IMR-90 (cell line): ENCODE results near the gene KRR1. TPM values are rescaled to one million over a fixed set of nuclear protein-coding genes. Genes with fewer than 3 reads are reported as not detected.

Experiments used
- ATAC-seq: fragments of 200-7000 bp; cut with Tn5 transposase; 2 replicates; pipeline ENCODE4 v1.9.1; 2020; ENCODE audit warnings: low read depth, mild to moderate bottlenecking, moderate library complexity
- BruUV-seq: library from RNA; stranded (reverse); fragments of 400-500 nt; replicated peaks from 2 replicates; lab custom pipeline; 2021; lab: Mats Ljungman, UMichigan
- CTCF ChIA-PET: fragments of 300-600 bp; formaldehyde crosslinking; extraction: SDS; loops from one replicate; lab custom pipeline; 2021; ENCODE audit warnings: antibody characterized with exemption; lab: Yijun Ruan, JAX
- POLR2A ChIA-PET: fragments of 300-600 bp; sonication (Branson Sonifier 250); formaldehyde crosslinking; loops from one replicate; lab custom pipeline; 2022; ENCODE audit warnings: antibody characterized with exemption; ENCODE audit not compliant: unreplicated experiment; lab: Charles Lee
- DNase-seq: peaks from one replicate; pipeline ENCODE4 v3.0.0; 2013
- H2AFZ ChIP-seq: replicated peaks from 2 replicates; pipeline ENCODE3; 2013; ENCODE audit warnings: low read length, mild to moderate bottlenecking; ENCODE audit not compliant: poor library complexity
- H2AK5ac ChIP-seq: 2 replicates; pipeline ENCODE4 v1.6.1; 2013; ENCODE audit warnings: low read depth, low read length, inconsistent platforms
- H2AK9ac ChIP-seq: replicated peaks from 2 replicates; pipeline ENCODE3; 2013; ENCODE audit warnings: mild to moderate bottlenecking, low read depth, low read length, moderate library complexity; ENCODE audit not compliant: poor library complexity
- H2BK120ac ChIP-seq: 2 replicates; pipeline ENCODE4 v1.6.1; 2013; ENCODE audit warnings: low read depth, low read length, inconsistent platforms
- H2BK15ac ChIP-seq: 3 replicates; pipeline ENCODE4 v1.6.1; 2013; ENCODE audit warnings: low read depth, low read length, inconsistent platforms
- H2BK20ac ChIP-seq: 2 replicates; pipeline ENCODE4 v1.6.1; 2013; ENCODE audit warnings: low read depth, mild to moderate bottlenecking, inconsistent platforms, low read length, moderate library complexity
- H2BK5ac ChIP-seq: 2 replicates; pipeline ENCODE4 v1.6.1; 2013; ENCODE audit warnings: mild to moderate bottlenecking, low read depth, low read length, inconsistent platforms; ENCODE audit not compliant: poor library complexity, severe bottlenecking
- H3K14ac ChIP-seq: replicated peaks from 2 replicates; pipeline ENCODE4 v1.6.1; 2013; ENCODE audit warnings: low read depth, low read length, inconsistent platforms
- H3K18ac ChIP-seq: 2 replicates; pipeline ENCODE4 v1.6.1; 2013; ENCODE audit warnings: low read depth, low read length, control low read depth
- H3K23ac ChIP-seq: 2 replicates; pipeline ENCODE4 v1.6.1; 2013; ENCODE audit warnings: low read depth, low read length, inconsistent platforms
- H3K27ac ChIP-seq: 2 replicates; pipeline ENCODE4 v1.5.1; 2013; ENCODE audit warnings: mild to moderate bottlenecking, control low read depth, low read length; ENCODE audit not compliant: insufficient read depth
- H3K27me3 ChIP-seq: 2 replicates; pipeline ENCODE4 v1.6.1; 2013; ENCODE audit warnings: low read length; ENCODE audit not compliant: control insufficient read depth, insufficient read depth
- H3K36me3 ChIP-seq: 2 replicates; pipeline ENCODE4 v1.6.1; 2013; ENCODE audit warnings: low read length, mixed read lengths; ENCODE audit not compliant: control insufficient read depth, insufficient read depth
- H3K4ac ChIP-seq: 2 replicates; pipeline ENCODE4 v1.6.1; 2013; ENCODE audit warnings: low read depth, low read length, inconsistent platforms
- H3K4me1 ChIP-seq: 2 replicates; pipeline ENCODE4 v1.6.1; 2013; ENCODE audit warnings: low read length, mixed read lengths; ENCODE audit not compliant: control insufficient read depth, insufficient read depth
- H3K4me2 ChIP-seq: 2 replicates; pipeline ENCODE4 v1.6.1; 2013; ENCODE audit warnings: low read depth, mild to moderate bottlenecking, control low read depth, low read length, moderate library complexity
- H3K4me3 ChIP-seq: 2 replicates; pipeline ENCODE4 v1.5.1; 2013; ENCODE audit warnings: low read depth, mild to moderate bottlenecking, control low read depth, low read length, moderate library complexity; ENCODE audit not compliant: insufficient read depth
- H3K56ac ChIP-seq: 2 replicates; pipeline ENCODE4 v1.6.1; 2013; ENCODE audit warnings: low read length, inconsistent platforms; ENCODE audit not compliant: insufficient read depth; ENCODE audit errors: extremely low read depth
- H3K79me1 ChIP-seq, 2 experiments: 2 replicates each; pipeline ENCODE4 v1.6.1; 2013; ENCODE audit warnings: low read length in 2 of 2, inconsistent platforms in 1 of 2, low read depth in 1 of 2
- H3K9ac ChIP-seq: 2 replicates; pipeline ENCODE4 v1.6.1; 2013; ENCODE audit warnings: low read depth, low read length, control low read depth
- H3K9me1 ChIP-seq: 2 replicates; pipeline ENCODE4 v1.6.1; 2013; ENCODE audit warnings: low read length, inconsistent platforms; ENCODE audit not compliant: insufficient read depth
- H3K9me3 ChIP-seq: 2 replicates; pipeline ENCODE4 v1.6.1; 2013; ENCODE audit warnings: low read length; ENCODE audit not compliant: control insufficient read depth, insufficient read depth
- H4K20me1 ChIP-seq: 2 replicates; pipeline ENCODE4 v1.6.1; 2013; ENCODE audit warnings: low read length, inconsistent platforms; ENCODE audit not compliant: insufficient read depth
- H4K5ac ChIP-seq: 2 replicates; pipeline ENCODE4 v1.6.1; 2013; ENCODE audit warnings: mild to moderate bottlenecking, low read depth, low read length, control low read depth
- H4K8ac ChIP-seq, 2 experiments: 2 replicates each; pipeline ENCODE4 v1.6.1; 2013; ENCODE audit warnings: low read depth in 2 of 2, low read length in 2 of 2, control low read depth in 1 of 2, inconsistent platforms in 1 of 2
- H4K91ac ChIP-seq: 2 replicates; pipeline ENCODE4 v1.6.1; 2013; ENCODE audit warnings: low read depth, low read length, inconsistent platforms; ENCODE audit not compliant: insufficient read depth
- dilution Hi-C: fragments of 300-500 bp; cut with HindIII; formaldehyde crosslinking; loops from one replicate; pipeline ENCODE4 v1.14.3; 2018; ENCODE audit warnings: low sequenced_read_pairs; ENCODE audit not compliant: unreplicated experiment
- in situ Hi-C: fragments of 300-500 bp; cut with MboI; formaldehyde crosslinking; loops from 3 replicates; pipeline ENCODE4 v1.14.3; 2019; ENCODE audit warnings: low sequenced_read_pairs, inconsistent platforms, mixed read lengths
- intact Hi-C: fragments of 100-400 bp; cut with micrococcal nuclease; formaldehyde crosslinking; loops from 2 replicates; pipeline ENCODE4 v1.10.0; 2022
- polyA plus RNA-seq, 3 experiments: library from polyadenylated mRNA; depleted of rRNA; stranded (reverse); fragments of >200 nt; gene quantifications; 2 replicates each; pipeline ENCODE4 v1.2.3, GENCODE V29; 2012; ENCODE audit warnings: low replicate concordance in 1 of 3
- total RNA-seq: library from RNA; depleted of rRNA; stranded (reverse); fragments of >200 nt; gene quantifications from 2 replicates; pipeline ENCODE4 v1.2.3, GENCODE V29; 2012
- TF ChIP-seq, protein P1 (sequence below): fragments of 150-350 bp; IDR thresholded peaks from 2 replicates; pipeline ENCODE4 v1.6.1; 2017; ENCODE audit warnings: mild to moderate bottlenecking, antibody characterized with exemption, low read length, low read depth

Gene KRR1
- total and polyA plus RNA-seq, 2 of the 4 experiments (the other 2 are of a cell fraction): 18.3 to 31.4 TPM

- Histone ChIP-seq H3K18ac (no peak overlapping the region; the same call in 1 of the 2 replicates), H2BK15ac (no peak overlapping the region; the same call in 2 of the 3 replicates), H3K27me3 (no peaks in the 10 kb centered on the region), H3K4me1 (peaks cover 20% of the 10 kb centered on the region), H3K9ac (no peak overlapping the region), H2BK5ac (no peak overlapping the region), H3K14ac (no peak overlapping the region; the same call in 1 of the 2 replicates), H4K5ac (no peak overlapping the region), H3K4me3 (no peak overlapping the region), H3K4ac (0 out of 2 replicates have a peak overlapping the region, but pooled peaks have one; percentile 37), H2AFZ (no peak overlapping the region), H2AK5ac (peak overlapping the region; percentile 12; the same call in 1 of the 2 replicates), H3K79me1 (no peaks in the 10 kb centered on the region), H3K9me3 (no peaks in the 10 kb centered on the region), H4K91ac (0 out of 2 replicates have a peak overlapping the region, but pooled peaks have one; percentile 4), H2BK20ac (no peak overlapping the region), H3K27ac (peak overlapping the region; percentile 89; the same call in 1 of the 2 replicates), H2BK120ac (0 out of 2 replicates have a peak overlapping the region, but pooled peaks have one; percentile 32), H4K8ac (no peak overlapping the region), H3K4me2 (no peak overlapping the region), H4K20me1 (no peaks in the 10 kb centered on the region), H3K36me3 (no peaks in the 10 kb centered on the region), H2AK9ac (no peak overlapping the region), H3K9me1 (peaks cover 12% of the 10 kb centered on the region; the same call in 1 of the 2 replicates), H3K56ac (no peak overlapping the region), H3K23ac (no peak overlapping the region)
- CTCF ChIA-PET: no interaction called here
- intact Hi-C loops: no loop called here
- TF ChIP-seq, protein P1, sequence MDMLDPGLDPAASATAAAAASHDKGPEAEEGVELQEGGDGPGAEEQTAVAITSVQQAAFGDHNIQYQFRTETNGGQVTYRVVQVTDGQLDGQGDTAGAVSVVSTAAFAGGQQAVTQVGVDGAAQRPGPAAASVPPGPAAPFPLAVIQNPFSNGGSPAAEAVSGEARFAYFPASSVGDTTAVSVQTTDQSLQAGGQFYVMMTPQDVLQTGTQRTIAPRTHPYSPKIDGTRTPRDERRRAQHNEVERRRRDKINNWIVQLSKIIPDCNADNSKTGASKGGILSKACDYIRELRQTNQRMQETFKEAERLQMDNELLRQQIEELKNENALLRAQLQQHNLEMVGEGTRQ: no peak
- no peak for DNase-seq
- POLR2A ChIA-PET: no interaction called here
- BruUV-seq: no TSS peak
- in situ Hi-C loops: no loop called here
- peak; percentile 32 for ATAC-seq
- dilution Hi-C loops: no loop called here
Measured at GRCh38 chr12:75551477-75551876, 40.1 kb upstream of the KRR1 start.
